Activated CD4-positive, CD25-positive, alpha-beta regulatory T cell (primary cell): ENCODE measurements around the gene SOAT2.
A peak's percentile ranks its signal among the peaks of the same experiment; 100 is the strongest.

Experiments
- DNase-seq, 4 experiments: peaks; one replicate each; lab custom pipeline; 2025; lab: John Stamatoyannopoulos, UW

The SOAT2 gene

DNA sequence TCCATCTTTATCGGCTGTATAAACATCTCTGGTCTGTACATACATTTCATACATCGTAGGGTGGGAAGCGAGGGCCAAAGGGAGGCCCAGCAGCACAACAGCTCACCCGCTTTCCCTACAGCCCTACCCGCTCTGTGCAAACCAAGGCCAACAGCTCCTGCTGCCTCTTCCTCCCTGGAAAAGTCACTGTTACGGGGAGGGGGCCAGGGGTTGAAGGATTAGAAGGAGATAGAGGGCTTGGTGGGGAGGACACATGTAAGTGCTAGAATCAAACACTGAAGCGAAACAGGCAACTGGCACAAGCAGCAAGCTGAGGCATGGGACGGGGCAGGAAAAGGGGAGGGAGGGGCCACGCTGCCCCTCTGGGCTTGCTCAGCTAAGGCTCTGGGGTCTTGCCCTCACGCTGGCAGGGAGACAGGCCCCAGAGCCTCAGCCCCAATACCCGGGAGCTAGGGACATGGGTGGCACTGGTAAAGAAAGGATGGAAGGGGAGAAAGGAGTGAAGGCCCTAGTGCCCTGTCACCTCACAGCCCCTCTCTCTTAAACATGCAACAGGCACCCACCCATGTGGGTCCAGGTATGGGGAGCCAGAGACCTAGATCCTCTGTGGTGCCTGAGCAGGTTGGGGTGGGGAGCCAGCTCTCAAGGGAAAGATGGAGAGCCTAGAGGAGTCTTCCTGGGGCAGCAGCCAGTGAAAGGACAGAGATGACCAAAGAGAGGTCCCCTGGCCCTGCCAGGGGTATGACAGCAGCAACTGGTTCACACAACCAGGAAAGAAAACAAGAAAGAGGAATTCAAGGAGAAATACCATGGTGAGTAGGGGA lies 38.5 kb upstream of the SOAT2 start:
- no peak for DNase-seq

- no peak for DNase-seq
Observed at GRCh38 chr12:53065470-53065869, 37.8 kb upstream of the SOAT2 start.

DNA sequence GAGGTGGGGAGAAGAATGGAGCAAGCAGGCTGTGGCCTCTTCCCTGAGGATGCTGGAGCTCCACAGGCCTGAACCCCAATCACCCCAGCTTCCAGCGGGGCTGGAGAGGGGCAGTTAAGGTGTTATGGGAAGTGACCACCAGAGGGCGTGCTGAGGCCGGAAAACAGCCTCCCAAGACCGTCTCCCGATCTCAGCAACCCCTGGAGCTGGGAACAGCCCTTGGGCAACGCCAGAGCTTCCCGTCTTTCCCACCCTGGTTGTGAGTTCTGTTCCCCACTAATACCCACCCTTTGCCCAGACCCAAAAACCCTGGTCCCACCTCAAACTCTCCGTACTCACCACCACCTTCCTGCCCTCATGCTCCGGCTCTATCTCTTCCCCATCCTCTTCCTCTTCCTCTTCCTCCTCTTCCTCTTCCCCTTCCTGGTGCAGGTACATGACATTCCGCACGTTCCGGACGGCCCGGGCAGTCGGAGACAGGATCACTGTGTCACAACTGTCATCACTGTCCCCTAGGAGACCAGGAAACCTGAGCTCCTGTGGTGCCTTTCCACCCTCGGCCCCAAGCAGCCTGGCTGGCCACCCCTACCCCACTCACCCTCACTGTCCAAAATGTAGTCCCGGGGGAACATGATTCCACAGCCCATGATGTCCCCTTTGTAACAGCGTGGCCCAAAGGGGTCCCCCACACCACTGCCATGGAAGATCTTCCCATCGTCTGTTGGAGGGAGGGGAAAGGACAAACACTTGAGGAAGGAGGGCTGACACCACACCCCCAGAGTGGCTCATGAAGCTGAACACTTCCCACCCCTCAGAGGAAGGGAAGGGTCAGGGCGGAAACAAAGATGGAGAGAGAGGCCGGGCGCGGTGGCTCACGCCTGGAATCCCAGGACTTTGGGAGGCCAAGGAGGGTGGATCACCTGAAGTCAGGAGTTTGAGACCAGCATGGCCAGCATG lies 37.0 kb upstream of the SOAT2 start:
- peak; percentile 21 to 51 (median 36) for DNase-seq

DNA sequence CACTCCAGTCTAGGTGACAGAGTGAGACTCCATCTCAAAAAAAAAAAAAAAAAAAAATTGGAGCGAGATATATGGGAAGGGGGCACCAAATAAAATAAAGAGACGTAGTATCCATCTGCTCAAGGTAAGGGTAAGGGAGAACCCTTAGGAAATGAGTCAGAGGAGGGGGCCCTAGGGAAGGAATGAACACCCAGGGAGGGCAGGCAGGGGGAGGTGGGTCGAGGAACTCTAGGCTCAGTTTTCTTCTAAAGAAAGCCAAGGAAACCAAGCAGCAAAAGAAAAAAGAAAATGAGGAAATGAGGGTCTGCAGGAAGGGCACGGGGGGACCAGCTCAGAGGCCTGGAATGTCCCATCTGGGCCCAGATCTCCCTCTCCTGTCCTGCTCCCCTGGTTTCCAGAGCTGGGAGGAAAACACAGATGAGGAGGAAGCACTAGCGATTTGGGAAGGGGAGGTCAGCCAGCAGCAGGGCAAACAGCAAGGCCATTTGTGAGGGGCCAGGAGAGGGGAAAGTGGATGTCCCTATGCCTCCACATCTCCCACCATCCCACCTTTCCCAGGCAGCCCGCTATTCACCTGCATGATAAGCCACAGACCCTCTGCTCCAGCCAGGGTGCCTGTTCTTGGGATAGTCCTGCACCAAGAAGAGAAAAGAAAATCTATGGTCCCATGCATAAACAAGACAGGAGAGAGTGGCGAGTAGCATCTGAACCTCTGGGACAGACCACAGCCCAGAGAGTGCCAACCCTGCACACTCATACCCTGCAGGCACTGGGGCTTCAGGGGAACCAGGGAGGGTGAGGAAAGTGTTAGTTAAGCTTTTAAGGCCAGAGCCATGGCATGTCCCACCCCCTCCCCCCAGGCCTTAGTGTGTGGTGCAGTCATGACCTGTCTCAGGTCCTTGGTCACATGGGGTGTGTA lies 36.0 kb upstream of the SOAT2 start:
- DNase-seq = no peak

- DNase-seq = no peak
Observed at GRCh38 chr12:53067993-53068770, 35.1 kb upstream of the SOAT2 start.

- no peak for DNase-seq
Observed at GRCh38 chr12:53068811-53069585, 34.3 kb upstream of the SOAT2 start.

- no peak for DNase-seq
Observed at GRCh38 chr12:53069621-53070410, 33.5 kb upstream of the SOAT2 start.

- no peak for DNase-seq
Observed at GRCh38 chr12:53070877-53071492, 32.3 kb upstream of the SOAT2 start.

- DNase-seq = no peak
Observed at GRCh38 chr12:53071591-53072551, 31.4 kb upstream of the SOAT2 start.

DNA sequence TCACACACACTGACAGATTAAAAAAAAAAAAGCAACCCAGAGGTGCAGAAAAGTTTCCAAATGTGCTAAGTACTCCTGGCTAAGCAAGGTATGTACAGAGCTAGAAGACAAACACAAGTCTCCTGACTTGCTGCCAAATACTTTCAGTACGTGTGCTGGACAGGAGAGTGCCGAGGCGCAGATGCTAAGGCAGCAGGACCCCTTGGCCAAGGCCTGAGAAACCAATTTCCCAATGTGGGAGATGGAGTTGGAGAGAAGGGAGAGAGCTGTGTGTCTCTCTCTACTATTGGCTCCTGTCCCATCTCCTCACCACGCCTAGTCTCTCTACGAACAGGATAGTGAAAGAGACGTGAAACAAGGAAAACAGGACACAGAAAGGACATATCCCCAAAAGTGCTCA lies 29.4 kb upstream of the SOAT2 start:
- no peak for DNase-seq

DNA sequence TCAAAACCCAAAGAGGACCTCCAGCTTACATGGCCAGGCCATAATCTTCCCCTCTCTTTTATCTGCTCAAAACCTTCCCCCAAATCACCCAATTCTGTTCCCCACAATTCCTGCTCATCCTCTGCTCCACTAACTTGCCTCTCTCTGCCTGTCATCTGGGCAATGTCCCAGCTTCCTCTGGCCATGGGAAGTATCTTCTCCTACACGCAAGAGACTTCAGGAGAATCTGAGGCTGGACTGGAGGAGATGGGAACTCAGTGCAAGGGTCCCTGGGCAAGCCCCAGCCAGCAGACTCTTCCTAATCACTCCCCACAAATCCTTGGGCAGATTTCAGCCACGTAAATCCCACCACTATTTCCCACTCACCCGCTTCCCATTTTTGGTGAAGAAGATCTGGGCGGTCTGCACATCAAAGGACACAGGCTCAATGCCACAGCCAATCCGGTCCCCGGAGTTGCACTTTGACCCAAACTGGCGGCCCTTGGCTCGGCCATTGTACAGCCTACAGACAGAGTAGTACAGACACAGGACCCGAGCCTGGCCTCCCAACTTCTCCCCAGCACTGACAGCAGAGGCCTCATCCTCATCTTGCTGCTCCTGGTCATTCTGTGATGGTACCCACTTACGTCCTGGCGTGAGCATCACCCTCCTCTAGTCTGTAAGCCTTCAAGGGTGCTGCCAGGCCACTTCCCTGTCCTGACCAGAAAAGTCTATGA lies 28.8 kb upstream of the SOAT2 start:
- no peak for DNase-seq

GRCh38 chr12:53074999-53075370 lies 28.3 kb upstream of the SOAT2 start:
- DNase-seq = no peak

- DNase-seq = no peak
Observed at GRCh38 chr12:53076461-53076860, 26.8 kb upstream of the SOAT2 start.

DNA sequence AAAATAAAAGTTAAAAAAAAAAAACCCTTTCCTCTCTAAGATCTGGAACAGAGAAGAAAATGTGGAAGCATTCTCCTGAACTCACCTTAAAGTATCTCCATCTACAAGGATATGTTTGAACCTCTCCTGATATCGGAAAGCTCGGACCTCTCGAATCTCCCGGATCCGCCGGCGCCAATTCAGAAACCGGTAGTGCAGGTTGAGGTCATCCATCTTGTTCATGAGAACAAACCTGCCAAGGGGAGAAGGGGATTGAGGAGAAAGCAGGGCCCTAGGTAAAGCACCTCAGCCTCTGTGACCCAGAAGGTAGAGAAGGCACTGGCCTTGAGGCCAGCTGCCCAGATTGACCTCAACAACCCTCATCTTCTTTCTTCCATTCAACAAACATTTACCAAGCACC lies 26.3 kb upstream of the SOAT2 start:
- DNase-seq = no peak

DNA sequence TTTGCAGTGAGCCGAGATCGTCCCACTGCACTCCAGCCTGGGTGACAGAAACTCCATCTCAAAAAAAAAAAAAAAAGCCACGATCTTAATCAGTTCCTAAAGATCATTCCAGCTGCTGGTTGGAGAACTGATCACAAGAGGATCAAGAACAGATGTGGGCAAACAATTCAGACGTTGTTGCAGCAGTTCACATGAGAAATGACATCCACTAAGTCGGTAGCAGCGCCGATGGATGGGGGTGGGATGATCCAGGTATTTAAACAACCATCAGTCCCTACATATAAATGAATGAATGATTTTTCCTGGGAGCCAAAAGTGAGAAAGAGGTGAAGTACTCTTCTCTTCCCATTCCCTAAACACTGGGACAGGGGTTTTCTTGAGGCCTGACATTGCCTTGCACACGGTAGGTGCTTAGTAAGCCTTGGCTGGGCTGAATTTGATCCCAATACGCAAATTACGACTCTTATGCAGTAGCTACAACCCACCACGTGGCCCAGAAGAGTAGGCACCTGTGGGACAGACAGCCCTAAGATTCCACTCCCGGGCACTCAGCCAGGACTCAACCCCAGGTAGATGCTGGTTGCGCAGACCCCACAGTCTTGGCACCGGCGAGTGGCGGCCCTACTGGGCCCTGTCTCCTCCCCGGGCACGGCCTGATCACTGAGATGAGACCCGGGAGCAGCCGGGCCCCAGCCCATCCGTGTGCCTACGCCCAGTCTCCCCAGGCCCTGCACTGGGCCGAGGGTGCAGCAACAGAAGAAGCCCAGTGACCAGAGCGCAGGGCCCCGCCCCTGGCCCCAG lies 24.7 kb upstream of the SOAT2 start:
- peak in 2 of 4 experiments; percentile 43 to 45 for DNase-seq
